ENCODE measurements around the gene MRFAP1L1. TPM values are rescaled to one million over a fixed set of nuclear protein-coding genes. Genes with fewer than 3 reads are reported as not detected.

The MRFAP1L1 gene
- total and polyA plus RNA-seq, 2 experiments from 2014 or later = 61.6 to 73.8 TPM

- no peak for TF ChIP-seq REST (IDR thresholded peaks at IDR 0.05; ENCODE audit: unreplicated experiment)
- TF ChIP-seq ZNF331 (CRISPR knock-in tag; IDR thresholded peaks at IDR 0.05; ENCODE audit: low read depth) = no peak
- TF ChIP-seq EZH2 (IDR thresholded peaks at IDR 0.05; ENCODE audit: low read depth, unreplicated experiment) = no peak
- no peak for TF ChIP-seq EZH2phosphoT487 (IDR thresholded peaks at IDR 0.05; ENCODE audit: unreplicated experiment)
- TF ChIP-seq NANOG (IDR thresholded peaks at IDR 0.05; ENCODE audit: borderline replicate concordance) = no peak
- no peak for TF ChIP-seq CREB1 (CRISPR knock-in tag; IDR thresholded peaks at IDR 0.05; ENCODE audit: low read depth)
- no peak for TF ChIP-seq POLR2AphosphoS5 (IDR thresholded peaks at IDR 0.05; ENCODE audit: low read depth)
- TF ChIP-seq STAT1 (IDR thresholded peaks at IDR 0.05; ENCODE audit: unreplicated experiment) = no peak
Observed at GRCh38 chr4:6658209-6658595, 51.5 kb downstream of the MRFAP1L1 start (continued).

Other genes with a start within 250 kb of the MRFAP1L1 start
- 7.6 and 9.2 TPM in 2 replicates for gene PPP2R2C, start 237.3 kb downstream of the MRFAP1L1 start, total RNA-seq (2014; rRNA removed; shearing (Covaris generic))
- 0.77 and 1.3 TPM in 2 replicates for gene PPP2R2C, start 237.3 kb downstream of the MRFAP1L1 start, polyA plus RNA-seq (2016; fragmentation: Nextera tagmentation; extraction: Ambion mirVana)
- gene MAN2B2, start 134.7 kb downstream of the MRFAP1L1 start, total RNA-seq (2014; rRNA removed; shearing (Covaris generic)) = 6.9 and 7.1 TPM in 2 replicates
- 1.6 and 2.1 TPM in 2 replicates for gene MAN2B2, start 134.7 kb downstream of the MRFAP1L1 start, polyA plus RNA-seq (2016; fragmentation: Nextera tagmentation; extraction: Ambion mirVana)
- 154 and 168 TPM in 2 replicates for gene MRFAP1, start 69.2 kb downstream of the MRFAP1L1 start, total RNA-seq (2014; rRNA removed; shearing (Covaris generic))
- 272 and 288 TPM in 2 replicates for gene MRFAP1, start 69.2 kb downstream of the MRFAP1L1 start, polyA plus RNA-seq (2016; fragmentation: Nextera tagmentation; extraction: Ambion mirVana)
- gene S100P, start 16.0 kb downstream of the MRFAP1L1 start, total RNA-seq (2014; rRNA removed; shearing (Covaris generic)) = 0.43 TPM in 1 of 2 replicates, not detected in the other
- 0.32 TPM in 1 of 2 replicates, not detected in the other for gene S100P, start 16.0 kb downstream of the MRFAP1L1 start, polyA plus RNA-seq (2016; fragmentation: Nextera tagmentation; extraction: Ambion mirVana)
- 33.7 and 35.2 TPM in 2 replicates for gene BLOC1S4, start 6.3 kb upstream of the MRFAP1L1 start, total RNA-seq (2014; rRNA removed; shearing (Covaris generic))
- 23.9 and 26.5 TPM in 2 replicates for gene BLOC1S4, start 6.3 kb upstream of the MRFAP1L1 start, polyA plus RNA-seq (2016; fragmentation: Nextera tagmentation; extraction: Ambion mirVana)
- gene KIAA0232, start 72.9 kb upstream of the MRFAP1L1 start, total RNA-seq (2014; rRNA removed; shearing (Covaris generic)) = 34.9 and 45.1 TPM in 2 replicates
- 12.3 and 14.3 TPM in 2 replicates for gene KIAA0232, start 72.9 kb upstream of the MRFAP1L1 start, polyA plus RNA-seq (2016; fragmentation: Nextera tagmentation; extraction: Ambion mirVana)
- 59.7 and 66.3 TPM in 2 replicates for gene TBC1D14, start 200.0 kb upstream of the MRFAP1L1 start, total RNA-seq (2014; rRNA removed; shearing (Covaris generic))
- 15.8 and 18.2 TPM in 2 replicates for gene TBC1D14, start 200.0 kb upstream of the MRFAP1L1 start, polyA plus RNA-seq (2016; fragmentation: Nextera tagmentation; extraction: Ambion mirVana)